ENCODE measurements around the gene YIPF6.
"Not testable (repeated sequence)": the region's sequence is repeated elsewhere in the genome, so short reads cannot be mapped to it uniquely, and the experiment has no call there.

Gene YIPF6

GRCh38 chrX:68498508-68499379 is at the start of gene YIPF6:
Gene YIPF6 (plus strand): TSS chrX:68499051. CDS start chrX:68499067, 16 bp downstream.
- DNase-seq, result peak; percentile 87

- no peak for DNase-seq
These were observed 47.1 kb upstream of the YIPF6 start for GRCh38 chrX:68451720-68452119.

- no peak for DNase-seq
These were observed 44.2 kb upstream of the YIPF6 start for GRCh38 chrX:68454476-68455150.

GRCh38 chrX:68455151-68455510 is 43.7 kb upstream of the YIPF6 start:
- no peak for DNase-seq

- DNase-seq, result no peak
These were observed 37.8 kb upstream of the YIPF6 start for GRCh38 chrX:68461093-68461492.

- no peak for DNase-seq
These were observed 37.3 kb upstream of the YIPF6 start for GRCh38 chrX:68461576-68461975.

- no peak for DNase-seq
These were observed 36.7 kb upstream of the YIPF6 start for GRCh38 chrX:68462197-68462596.

- DNase-seq, result peak; percentile 20
These were observed 36.2 kb upstream of the YIPF6 start for GRCh38 chrX:68462653-68463052.

GRCh38 chrX:68463880-68464279 is 35.0 kb upstream of the YIPF6 start:
- DNase-seq, result no peak

GRCh38 chrX:68464796-68465195 is 34.1 kb upstream of the YIPF6 start:
- DNase-seq, result no peak

- DNase-seq, result no peak
These were observed 17.9 kb upstream of the YIPF6 start for GRCh38 chrX:68480969-68481368.

- not testable (repeated sequence) for DNase-seq
These were observed 12.7 kb upstream of the YIPF6 start for GRCh38 chrX:68486198-68486597.

- DNase-seq, result no peak
These were observed 11.6 kb upstream of the YIPF6 start for GRCh38 chrX:68487254-68487653.

- no peak for DNase-seq
These were observed 10.9 kb upstream of the YIPF6 start for GRCh38 chrX:68487924-68488323.

- no peak for DNase-seq
These were observed 10.2 kb upstream of the YIPF6 start for GRCh38 chrX:68488657-68489056.

GRCh38 chrX:68490644-68491043 is 8.2 kb upstream of the YIPF6 start:
- DNase-seq, result no peak

GRCh38 chrX:68492583-68492982 is 6.3 kb upstream of the YIPF6 start:
- DNase-seq, result no peak

- not testable (repeated sequence) for DNase-seq
These were observed 5.1 kb upstream of the YIPF6 start for GRCh38 chrX:68493776-68494175.

GRCh38 chrX:68498044-68498507 is 775 bp upstream of the YIPF6 start:
- DNase-seq, result no peak

GRCh38 chrX:68499543-68500504 is 973 bp downstream of the YIPF6 start:
- DNase-seq, result no peak

- DNase-seq, result no peak
These were observed 5.2 kb downstream of the YIPF6 start for GRCh38 chrX:68503836-68504636.

- no peak for DNase-seq
These were observed 7.8 kb downstream of the YIPF6 start for GRCh38 chrX:68506649-68507048.

Data from right hindlimb (tissue), 1 donor.